Fibroblast of villous mesenchyme (primary cell): ENCODE measurements around the gene LTA. TPM values are rescaled to one million over a fixed set of nuclear protein-coding genes. Genes with fewer than 3 reads are reported as not detected.

Experiments
- DNase-seq: peaks from one replicate; pipeline ENCODE4 v3.0.0-alpha.2; 2010; ENCODE audit warnings: low read depth
- H3K4me3 ChIP-seq: 2 replicates; pipeline ENCODE4 v1.5.1; 2011; ENCODE audit warnings: low read depth, mild to moderate bottlenecking, low read length
- total RNA-seq: library from RNA; depleted of rRNA; stranded (reverse); fragments of >200 nt; gene quantifications from 2 replicates; pipeline ENCODE4 v1.2.3, GENCODE V29; 2012
- TF ChIP-seq, protein P1 (sequence below): IDR thresholded peaks from 2 replicates; pipeline ENCODE4 v1.5.1; 2012; ENCODE audit warnings: low read depth, mild to moderate bottlenecking, low read length; ENCODE audit not compliant: insufficient read depth

Gene LTA
- total RNA-seq, 1 donor = not detected

DNA sequence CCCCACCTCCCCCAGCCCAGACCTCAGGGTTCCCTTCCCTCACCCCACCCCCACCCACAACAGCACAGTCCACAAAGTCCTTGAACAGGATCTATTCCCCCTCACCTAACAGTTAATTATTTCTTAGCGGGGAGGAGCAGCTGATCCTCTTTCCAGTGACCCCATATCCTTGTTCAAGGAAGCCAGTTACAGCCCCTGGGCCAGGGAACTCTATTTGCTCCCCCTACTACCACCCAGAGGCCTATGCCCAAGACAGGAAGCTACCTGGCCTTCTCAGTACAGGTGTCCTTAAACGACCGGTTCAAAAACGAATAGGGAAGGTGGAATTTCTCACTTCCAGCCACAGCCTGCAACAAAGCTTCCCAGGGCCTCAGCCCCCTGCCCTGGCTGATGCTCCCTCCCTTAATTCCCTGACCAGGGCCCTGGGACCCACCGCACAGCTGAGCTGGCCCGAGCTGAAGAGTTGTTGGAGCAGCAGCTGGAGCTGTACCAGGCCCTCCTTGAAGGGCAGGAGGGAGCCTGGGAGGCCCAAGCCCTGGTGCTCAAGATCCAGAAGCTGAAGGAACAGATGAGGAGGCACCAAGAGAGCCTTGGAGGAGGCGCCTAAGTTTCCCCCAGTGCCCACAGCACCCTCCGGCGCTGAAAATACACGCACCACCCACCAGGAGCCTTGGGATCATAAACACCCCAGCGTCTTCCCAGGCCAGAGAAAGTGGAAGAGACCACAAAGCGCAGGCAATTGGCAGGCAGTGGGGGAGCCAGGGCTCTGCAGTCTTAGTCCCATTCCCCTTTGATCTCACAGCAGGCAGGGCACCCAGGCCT lies 42.5 kb upstream of the LTA start:
- DNase-seq = no peak
- H3K4me3 ChIP-seq = no peak overlapping the region
- TF ChIP-seq, protein P1, sequence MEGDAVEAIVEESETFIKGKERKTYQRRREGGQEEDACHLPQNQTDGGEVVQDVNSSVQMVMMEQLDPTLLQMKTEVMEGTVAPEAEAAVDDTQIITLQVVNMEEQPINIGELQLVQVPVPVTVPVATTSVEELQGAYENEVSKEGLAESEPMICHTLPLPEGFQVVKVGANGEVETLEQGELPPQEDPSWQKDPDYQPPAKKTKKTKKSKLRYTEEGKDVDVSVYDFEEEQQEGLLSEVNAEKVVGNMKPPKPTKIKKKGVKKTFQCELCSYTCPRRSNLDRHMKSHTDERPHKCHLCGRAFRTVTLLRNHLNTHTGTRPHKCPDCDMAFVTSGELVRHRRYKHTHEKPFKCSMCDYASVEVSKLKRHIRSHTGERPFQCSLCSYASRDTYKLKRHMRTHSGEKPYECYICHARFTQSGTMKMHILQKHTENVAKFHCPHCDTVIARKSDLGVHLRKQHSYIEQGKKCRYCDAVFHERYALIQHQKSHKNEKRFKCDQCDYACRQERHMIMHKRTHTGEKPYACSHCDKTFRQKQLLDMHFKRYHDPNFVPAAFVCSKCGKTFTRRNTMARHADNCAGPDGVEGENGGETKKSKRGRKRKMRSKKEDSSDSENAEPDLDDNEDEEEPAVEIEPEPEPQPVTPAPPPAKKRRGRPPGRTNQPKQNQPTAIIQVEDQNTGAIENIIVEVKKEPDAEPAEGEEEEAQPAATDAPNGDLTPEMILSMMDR = no peak

DNA sequence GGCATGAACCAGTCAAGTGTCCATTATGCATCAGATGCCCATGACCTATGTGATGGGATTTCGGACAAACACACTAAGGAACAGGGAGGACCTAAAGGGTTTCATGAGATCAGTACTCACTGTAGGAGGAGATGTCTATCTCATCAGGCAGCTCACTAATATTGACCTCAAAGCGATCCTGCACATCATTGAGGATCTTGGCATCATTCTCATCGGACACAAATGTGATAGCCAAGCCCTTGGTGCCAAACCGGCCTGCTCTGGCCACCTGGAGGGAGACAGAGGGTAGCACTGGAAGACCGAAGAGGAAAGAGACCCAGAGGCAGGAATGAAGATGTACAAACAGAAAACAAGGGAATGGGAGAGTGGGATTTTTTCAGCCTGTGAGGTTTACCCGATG lies 41.4 kb upstream of the LTA start:
- DNase-seq = no peak
- TF ChIP-seq, protein P1 = no peak
- H3K4me3 ChIP-seq = no peak overlapping the region

DNA sequence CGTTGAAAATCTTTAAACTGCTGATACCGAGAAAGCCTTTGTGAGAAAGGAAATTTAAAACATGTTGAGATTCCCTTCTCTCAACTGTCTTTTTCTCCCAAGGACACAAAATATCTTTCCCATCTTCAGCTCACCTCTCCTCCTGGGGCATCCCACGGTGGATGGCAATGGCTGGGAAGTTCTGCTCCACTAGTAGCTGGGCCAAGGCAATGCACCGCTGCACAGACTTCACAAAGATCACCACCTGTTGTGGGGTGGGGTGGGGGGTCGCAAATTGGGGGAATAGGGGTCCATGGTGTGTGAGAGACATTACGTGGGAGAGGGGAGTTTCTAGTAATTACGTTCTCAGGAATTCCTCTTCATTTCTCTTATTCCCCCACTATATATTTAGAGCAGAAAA lies 40.9 kb upstream of the LTA start:
- no peak for DNase-seq
- TF ChIP-seq, protein P1 = no peak
- no peak overlapping the region for H3K4me3 ChIP-seq

DNA sequence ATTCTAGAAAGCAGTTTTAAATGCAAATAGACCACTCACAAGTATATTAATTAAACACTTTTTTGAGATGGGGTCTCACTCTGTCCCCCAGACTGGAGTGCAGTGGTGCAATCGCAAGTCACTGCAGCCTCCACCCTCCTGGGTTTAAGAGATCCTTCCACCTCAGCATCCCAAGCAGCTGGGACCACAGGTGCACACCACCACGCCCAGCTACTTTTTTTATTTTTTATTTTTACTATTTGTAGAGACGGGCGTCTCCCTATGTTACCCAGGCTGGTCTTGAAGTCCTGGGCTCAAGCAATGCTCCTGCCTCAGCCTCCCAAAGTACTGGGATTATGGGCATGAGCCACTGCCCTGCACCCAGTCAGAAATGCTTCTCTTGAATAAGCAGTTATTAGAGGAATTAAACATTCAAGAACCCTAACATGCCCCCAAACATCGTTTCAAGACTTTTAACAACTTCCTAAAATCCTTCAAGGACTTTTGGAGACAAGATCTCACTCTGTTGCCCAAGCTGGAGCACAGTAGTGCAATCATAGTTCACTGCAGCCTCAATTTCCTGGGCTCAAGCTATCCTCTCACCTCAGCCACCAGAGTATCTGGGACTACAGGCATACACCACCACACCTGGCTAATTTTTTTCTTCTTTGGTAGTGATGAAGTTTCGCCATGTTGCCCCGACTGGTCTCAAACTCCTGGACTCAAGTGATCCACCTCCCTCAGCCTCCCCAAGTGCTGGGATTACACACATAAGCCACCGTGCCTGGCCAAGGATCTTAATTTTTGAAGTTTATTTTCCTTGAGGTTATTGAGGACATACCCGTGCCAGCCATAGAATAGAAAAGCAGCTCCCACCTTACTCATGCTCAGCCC lies 40.1 kb upstream of the LTA start:
- DNase-seq = no peak
- TF ChIP-seq, protein P1 = no peak
- H3K4me3 ChIP-seq = no peak overlapping the region

DNA sequence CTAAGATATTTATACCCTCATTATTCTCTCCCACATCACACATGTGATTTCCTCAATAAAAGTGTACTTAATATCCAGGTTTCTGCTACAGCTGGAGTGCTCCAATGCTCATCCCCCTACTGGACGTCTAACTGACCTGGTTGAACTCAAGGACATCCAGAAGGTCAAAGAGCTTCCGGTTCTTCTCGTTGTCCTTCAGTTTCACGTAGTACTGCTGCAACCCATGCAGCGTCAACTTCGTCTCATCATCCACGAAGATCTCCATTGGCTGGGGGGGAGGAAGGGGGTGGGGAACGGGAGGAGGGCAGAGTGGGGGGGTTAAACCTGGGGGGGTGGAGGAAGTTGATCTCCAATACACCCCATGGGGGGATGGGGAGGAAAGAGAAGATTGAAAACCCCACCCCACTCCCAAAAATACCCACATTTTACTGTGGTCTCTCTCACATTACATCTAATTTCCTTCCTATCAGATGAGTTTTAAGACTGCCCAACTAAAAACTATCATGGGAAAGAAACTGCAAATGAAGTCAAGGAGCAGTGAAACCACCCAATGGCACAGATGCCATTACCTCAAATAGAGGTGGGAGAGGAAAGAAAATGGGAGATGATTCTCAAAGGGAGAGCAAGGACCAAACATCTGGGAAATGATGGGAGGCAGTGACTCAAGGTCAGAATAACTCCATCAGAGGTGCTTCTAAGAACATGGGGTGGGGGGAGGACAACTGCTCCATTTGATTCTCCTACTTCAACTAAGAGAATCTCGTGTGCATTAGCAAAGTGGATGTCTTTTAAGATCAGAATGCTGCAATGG lies 39.2 kb upstream of the LTA start:
- DNase-seq = no peak
- no peak overlapping the region for H3K4me3 ChIP-seq
- TF ChIP-seq, protein P1 = no peak

DNA sequence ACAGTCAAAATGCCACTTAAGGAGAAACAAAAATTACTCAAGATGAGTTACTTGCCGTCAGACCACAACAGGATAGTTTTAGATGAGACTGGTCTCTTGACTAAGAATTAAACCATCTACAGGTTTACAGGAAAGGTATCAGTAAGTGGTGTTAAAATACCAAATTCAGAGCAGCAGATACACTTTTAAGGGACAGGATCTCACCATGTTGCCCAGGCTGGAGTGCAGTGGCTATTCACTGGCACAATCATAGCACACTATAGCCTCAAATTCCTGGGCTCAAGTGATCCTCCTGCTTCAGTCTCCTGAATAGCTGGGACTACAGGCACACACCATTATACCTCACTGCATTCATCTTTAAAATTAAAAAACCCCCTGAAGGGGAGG lies 38.6 kb upstream of the LTA start:
- TF ChIP-seq, protein P1 = no peak
- H3K4me3 ChIP-seq = no peak overlapping the region
- no peak for DNase-seq
